OCI-LY7 (cell line): Measurements from ENCODE around the gene CSRP3. TPM values are rescaled to one million over a fixed set of nuclear protein-coding genes. Genes with fewer than 3 reads are reported as not detected.

Experiments used
- BruUV-seq: library from RNA; stranded (reverse); fragments of 400-500 nt; replicated peaks from 2 replicates; lab custom pipeline; 2021; lab: Mats Ljungman, UMichigan
- CTCF ChIA-PET: fragments of 300-600 bp; sonication (Branson Sonifier 250); formaldehyde crosslinking; loops from one replicate; lab custom pipeline; 2022; ENCODE audit warnings: antibody characterized with exemption; ENCODE audit not compliant: unreplicated experiment; lab: Charles Lee
- POLR2A ChIA-PET: fragments of 300-600 bp; sonication (Branson Sonifier 250); formaldehyde crosslinking; loops from one replicate; lab custom pipeline; 2022; ENCODE audit warnings: antibody characterized with exemption; lab: Charles Lee
- DNase-seq: peaks from one replicate; pipeline ENCODE4 v3.0.0-alpha.2; 2015; ENCODE audit warnings: low spot score
- H2AFZ ChIP-seq: fragments of 200-600 bp; sonication (generic), shearing (Covaris generic); 2 replicates; pipeline ENCODE4 v1.6.1; 2014; ENCODE audit warnings: mild to moderate bottlenecking, antibody characterized with exemption, low read length, moderate library complexity
- H3K27ac ChIP-seq: fragments of 200-600 bp; sonication (generic); 2 replicates; pipeline ENCODE4 v1.5.1; 2014; ENCODE audit warnings: mixed run types, low read depth, mild to moderate bottlenecking, moderate library complexity, low read length, inconsistent platforms; ENCODE audit not compliant: poor library complexity, severe bottlenecking
- H3K36me3 ChIP-seq: fragments of 200-600 bp; sonication (generic); 2 replicates; pipeline ENCODE4 v1.6.1; 2014; ENCODE audit warnings: mild to moderate bottlenecking, antibody characterized with exemption, low read length, moderate library complexity, mixed read lengths; ENCODE audit not compliant: insufficient read depth
- H3K4me1 ChIP-seq: fragments of 200-600 bp; sonication (generic); 2 replicates; pipeline ENCODE4 v1.5.1; 2014; ENCODE audit warnings: mild to moderate bottlenecking, low read length; ENCODE audit not compliant: insufficient read depth, poor library complexity, severe bottlenecking
- H3K4me2 ChIP-seq: fragments of 200-600 bp; sonication (generic); 2 replicates; pipeline ENCODE4 v1.6.1; 2014; ENCODE audit warnings: mild to moderate bottlenecking, low read length
- H3K4me3 ChIP-seq: fragments of 200-600 bp; sonication (generic); 2 replicates; pipeline ENCODE4 v1.5.1; 2014; ENCODE audit warnings: mild to moderate bottlenecking, low read depth, low read length; ENCODE audit not compliant: poor library complexity, severe bottlenecking
- H3K79me2 ChIP-seq: fragments of 200-600 bp; sonication (generic); 2 replicates; pipeline ENCODE4 v1.6.1; 2016; ENCODE audit warnings: low read depth, mild to moderate bottlenecking, low read length, moderate library complexity, mixed read lengths; ENCODE audit not compliant: insufficient read depth
- H3K9me2 ChIP-seq: fragments of 200-600 bp; sonication (generic); 2 replicates; pipeline ENCODE4 v1.6.1; 2016; ENCODE audit warnings: mild to moderate bottlenecking, low read length, mixed read lengths; ENCODE audit not compliant: insufficient read depth
- H3K9me3 ChIP-seq: fragments of 200-600 bp; sonication (generic); 2 replicates; pipeline ENCODE4 v1.6.1; 2014; ENCODE audit warnings: mild to moderate bottlenecking, mixed run types, low read length, mixed read lengths
- H4K20me1 ChIP-seq: fragments of 200-600 bp; sonication (generic); 2 replicates; pipeline ENCODE4 v1.6.1; 2014; ENCODE audit warnings: mild to moderate bottlenecking, antibody characterized with exemption, low read length, moderate library complexity, mixed read lengths; ENCODE audit not compliant: insufficient read depth
- CTCF ChIP-seq: fragments of 200-600 bp; sonication (generic); conservative IDR thresholded peaks from 2 replicates; pipeline ENCODE4 v1.5.1; 2014; ENCODE audit warnings: mild to moderate bottlenecking, antibody characterized with exemption, low read length, moderate library complexity, mixed read lengths
- EZH2phosphoT487 ChIP-seq: fragments of 200-600 bp; sonication (generic); IDR thresholded peaks from 2 replicates; pipeline ENCODE4 v1.6.1; 2018; ENCODE audit warnings: low read depth, borderline replicate concordance, mild to moderate bottlenecking, mixed run types, antibody characterized with exemption, low read length, moderate library complexity, mixed read lengths
- intact Hi-C: fragments of 100-400 bp; cut with micrococcal nuclease; formaldehyde crosslinking; loops from one replicate; pipeline ENCODE4 v1.10.0; 2022; ENCODE audit not compliant: unreplicated experiment
- total RNA-seq, 2 experiments: library from RNA; depleted of rRNA in 1 of 2; stranded (reverse); fragments of >200 nt in 1 of 2; shearing (Covaris generic) in 1 of 2; gene quantifications; 2 replicates each; pipeline ENCODE4 v1.2.3, GENCODE V29; 2014 to 2022

CSRP3 gene
- total RNA-seq, 2 experiments from 2014 or later = not detected

DNA sequence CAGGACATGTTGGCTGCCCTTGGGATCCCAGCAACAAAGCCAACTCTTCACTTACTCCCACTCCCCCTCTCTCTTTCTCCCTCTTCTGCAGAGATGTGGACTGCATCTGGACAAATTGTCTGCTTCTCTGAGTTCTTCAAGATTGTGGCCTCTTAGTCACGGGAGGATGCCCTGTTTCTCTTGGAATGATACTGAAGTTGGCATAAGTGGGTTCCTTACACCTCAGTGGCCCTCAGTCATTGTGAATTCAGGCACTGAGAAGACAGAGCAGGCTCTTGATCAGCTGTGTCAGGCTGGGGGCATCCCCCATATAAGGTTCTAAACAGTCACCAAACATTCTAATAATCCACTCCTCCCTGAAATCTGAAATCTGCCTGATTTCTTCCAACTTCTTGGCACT is 45.0 kb upstream of the CSRP3 start:
- intact Hi-C loops = no loop called here

GRCh38 chr11:19245351-19245750 is 43.6 kb upstream of the CSRP3 start:
- Histone ChIP-seq H3K79me2 (peaks cover 4% of the 10 kb centered on the region), H2AFZ (no peak overlapping the region), H3K27ac (no peak overlapping the region), H3K36me3 (peaks cover 2% of the 10 kb centered on the region), H3K9me2 (no peaks in the 10 kb centered on the region), H3K4me2 (no peak overlapping the region), H3K4me3 (no peak overlapping the region), H3K4me1 (peaks cover 20% of the 10 kb centered on the region), H3K9me3 (no peaks in the 10 kb centered on the region), H4K20me1 (no peaks in the 10 kb centered on the region)
- no peak for DNase-seq
- CTCF ChIA-PET = no interaction called here
- BruUV-seq = no TSS peak
- POLR2A ChIA-PET = no interaction called here
- TF ChIP-seq EZH2phosphoT487 (no peak), CTCF (no peak)
- intact Hi-C loops = no loop called here

More for the DNA sequence above, 45.0 kb upstream of the CSRP3 start:
- CTCF ChIA-PET = no interaction called here
- H3K36me3 ChIP-seq = no peaks in the 10 kb centered on the region
- H2AFZ ChIP-seq = no peak overlapping the region
- H3K9me2 ChIP-seq = no peaks in the 10 kb centered on the region
- no peak overlapping the region for H3K4me2 ChIP-seq
- TF ChIP-seq EZH2phosphoT487 (no peak), CTCF (no peak)
- no TSS peak for BruUV-seq
- POLR2A ChIA-PET = no interaction called here
- H4K20me1 ChIP-seq = no peaks in the 10 kb centered on the region
- no peak for DNase-seq
- no peak overlapping the region for H3K4me3 ChIP-seq
- no peaks in the 10 kb centered on the region for H3K9me3 ChIP-seq
- H3K4me1 ChIP-seq = peaks cover 20% of the 10 kb centered on the region
- H3K79me2 ChIP-seq = no peaks in the 10 kb centered on the region
- no peak overlapping the region for H3K27ac ChIP-seq

DNA sequence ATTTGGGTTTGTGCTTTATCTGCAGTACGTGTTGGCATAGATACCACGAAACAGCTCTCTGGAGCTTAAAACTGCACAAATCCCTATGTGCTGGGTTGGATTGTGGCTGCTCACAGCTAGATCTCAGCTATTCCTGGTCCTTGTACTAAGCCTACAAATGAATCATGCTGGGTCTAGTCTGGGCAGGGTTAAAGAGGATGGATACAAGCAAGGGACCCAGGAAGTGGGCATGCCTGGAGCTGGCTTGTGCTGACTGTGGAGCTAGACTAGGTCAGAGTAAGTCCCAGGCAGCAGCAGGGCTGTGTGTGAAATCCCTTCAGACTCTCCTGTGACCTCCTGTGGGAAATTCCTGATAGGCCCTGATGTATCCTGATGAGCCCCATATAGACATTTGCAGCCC is 42.8 kb upstream of the CSRP3 start:
- Histone ChIP-seq H3K4me2 (no peak overlapping the region), H3K9me3 (no peaks in the 10 kb centered on the region), H3K36me3 (peaks cover 8% of the 10 kb centered on the region), H4K20me1 (no peaks in the 10 kb centered on the region), H3K4me1 (peaks cover 20% of the 10 kb centered on the region), H3K9me2 (no peaks in the 10 kb centered on the region), H3K79me2 (peaks cover 11% of the 10 kb centered on the region), H3K4me3 (no peak overlapping the region), H3K27ac (no peak overlapping the region), H2AFZ (no peak overlapping the region)
- BruUV-seq = no TSS peak
- intact Hi-C loops = loop anchor here (5.0 kb wide), 3 partner anchors 127 to 717 kb away; partner anchors contain the start of genes TSG101 and ZDHHC13
- ChIA-PET POLR2A (interaction anchor here (0.6 to 1.0 kb wide), 2 partner anchors 15 to 244 kb away, joined by 3 read pairs; no protein-coding TSS in a partner anchor), CTCF (interaction anchor here (1.1 kb wide), 1 partner anchor 167 kb away, joined by 3 read pairs; no protein-coding TSS in a partner anchor)
- no peak for TF ChIP-seq CTCF
- TF ChIP-seq EZH2phosphoT487 = no peak
- DNase-seq = no peak
